Vagina (tissue), 2 donors: ENCODE results near the gene RHOV.

ENCODE experiments used
- POLR2A ChIP-seq, 2 donors: fragments of 450-650 bp; IDR thresholded peaks; one replicate each; pipeline ENCODE4 v1.6.1; 2017; ENCODE audit warnings: antibody characterized with exemption in 2 of 2, mild to moderate bottlenecking in 2 of 2, moderate library complexity in 2 of 2
- POLR2AphosphoS5 ChIP-seq, 2 donors: sonication (generic); formaldehyde crosslinking; IDR thresholded peaks; one replicate each; pipeline ENCODE4 v1.9.0; 2017; ENCODE audit warnings: antibody characterized with exemption in 2 of 2, mild to moderate bottlenecking in 2 of 2, low read depth in 1 of 2; ENCODE audit not compliant: insufficient read depth in 1 of 2
- TF ChIP-seq, protein P1 (sequence below), 3 experiments: fragments of 450-650 bp in 2 of 3; fragments of 200-600 bp in 1 of 3; sonication (generic) in 1 of 3; IDR thresholded peaks; one replicate each; pipeline ENCODE4 v1.5.1; 2017 to 2019; ENCODE audit warnings: antibody characterized with exemption in 3 of 3, mild to moderate bottlenecking in 2 of 3, moderate library complexity in 2 of 3

DNA sequence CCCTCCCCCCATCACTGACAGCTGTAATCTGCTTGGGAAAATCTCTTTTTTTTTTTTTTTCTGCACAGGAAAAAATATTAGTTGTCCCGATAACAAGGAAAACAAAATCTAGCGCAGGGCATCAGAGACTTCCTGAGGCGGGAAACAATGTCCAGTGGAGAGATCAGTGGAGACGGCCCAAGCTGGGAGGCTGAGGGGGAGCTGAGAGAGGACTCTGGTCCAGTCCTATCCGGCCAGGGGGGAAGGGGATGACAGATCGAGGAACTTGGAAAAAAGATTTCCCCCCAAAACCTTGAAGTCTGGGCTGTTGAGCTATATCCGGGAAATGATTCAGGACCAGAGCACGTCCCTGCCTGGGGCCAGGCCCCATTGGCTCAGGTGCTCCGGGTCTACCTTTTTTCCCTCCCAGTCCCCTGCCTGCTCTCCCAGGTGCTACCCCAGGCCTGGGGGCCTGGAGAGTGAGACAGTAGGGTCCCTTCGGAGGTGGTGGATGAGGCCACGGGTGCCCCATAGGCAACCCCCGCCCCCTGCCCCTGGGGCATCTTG is 41.2 kb upstream of the RHOV start:
- TF ChIP-seq, protein P1, sequence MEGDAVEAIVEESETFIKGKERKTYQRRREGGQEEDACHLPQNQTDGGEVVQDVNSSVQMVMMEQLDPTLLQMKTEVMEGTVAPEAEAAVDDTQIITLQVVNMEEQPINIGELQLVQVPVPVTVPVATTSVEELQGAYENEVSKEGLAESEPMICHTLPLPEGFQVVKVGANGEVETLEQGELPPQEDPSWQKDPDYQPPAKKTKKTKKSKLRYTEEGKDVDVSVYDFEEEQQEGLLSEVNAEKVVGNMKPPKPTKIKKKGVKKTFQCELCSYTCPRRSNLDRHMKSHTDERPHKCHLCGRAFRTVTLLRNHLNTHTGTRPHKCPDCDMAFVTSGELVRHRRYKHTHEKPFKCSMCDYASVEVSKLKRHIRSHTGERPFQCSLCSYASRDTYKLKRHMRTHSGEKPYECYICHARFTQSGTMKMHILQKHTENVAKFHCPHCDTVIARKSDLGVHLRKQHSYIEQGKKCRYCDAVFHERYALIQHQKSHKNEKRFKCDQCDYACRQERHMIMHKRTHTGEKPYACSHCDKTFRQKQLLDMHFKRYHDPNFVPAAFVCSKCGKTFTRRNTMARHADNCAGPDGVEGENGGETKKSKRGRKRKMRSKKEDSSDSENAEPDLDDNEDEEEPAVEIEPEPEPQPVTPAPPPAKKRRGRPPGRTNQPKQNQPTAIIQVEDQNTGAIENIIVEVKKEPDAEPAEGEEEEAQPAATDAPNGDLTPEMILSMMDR (IDR thresholded peaks at IDR 0.05), result no peak
- no peak for TF ChIP-seq POLR2AphosphoS5 (IDR thresholded peaks at IDR 0.05; ENCODE audit: insufficient read depth in 1 of 2, low read depth in 1 of 2)
- TF ChIP-seq POLR2A (IDR thresholded peaks at IDR 0.05), result no peak
